ENCODE data around the gene PARVG.

Gene PARVG

DNA sequence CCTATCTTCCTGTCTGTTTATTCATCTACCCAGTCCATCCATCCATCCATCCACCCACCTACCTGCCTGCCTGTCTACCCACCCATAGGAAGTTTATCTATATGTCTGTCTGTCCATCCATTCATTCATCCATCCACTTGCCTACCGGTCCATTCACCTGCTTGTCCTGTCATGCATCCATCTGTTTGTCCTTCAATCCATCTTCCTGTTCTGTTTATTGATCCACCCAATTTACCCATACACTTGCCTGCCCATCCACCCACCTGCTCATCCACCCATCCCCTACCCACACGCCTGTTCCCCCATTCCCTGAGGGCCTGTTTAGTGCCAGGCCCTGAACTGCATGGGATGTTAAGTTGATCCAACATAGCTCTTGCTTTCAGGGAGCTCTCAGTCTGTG, 18.4 kb downstream of the PARVG start:
- TF ChIP-seq, protein P1, sequence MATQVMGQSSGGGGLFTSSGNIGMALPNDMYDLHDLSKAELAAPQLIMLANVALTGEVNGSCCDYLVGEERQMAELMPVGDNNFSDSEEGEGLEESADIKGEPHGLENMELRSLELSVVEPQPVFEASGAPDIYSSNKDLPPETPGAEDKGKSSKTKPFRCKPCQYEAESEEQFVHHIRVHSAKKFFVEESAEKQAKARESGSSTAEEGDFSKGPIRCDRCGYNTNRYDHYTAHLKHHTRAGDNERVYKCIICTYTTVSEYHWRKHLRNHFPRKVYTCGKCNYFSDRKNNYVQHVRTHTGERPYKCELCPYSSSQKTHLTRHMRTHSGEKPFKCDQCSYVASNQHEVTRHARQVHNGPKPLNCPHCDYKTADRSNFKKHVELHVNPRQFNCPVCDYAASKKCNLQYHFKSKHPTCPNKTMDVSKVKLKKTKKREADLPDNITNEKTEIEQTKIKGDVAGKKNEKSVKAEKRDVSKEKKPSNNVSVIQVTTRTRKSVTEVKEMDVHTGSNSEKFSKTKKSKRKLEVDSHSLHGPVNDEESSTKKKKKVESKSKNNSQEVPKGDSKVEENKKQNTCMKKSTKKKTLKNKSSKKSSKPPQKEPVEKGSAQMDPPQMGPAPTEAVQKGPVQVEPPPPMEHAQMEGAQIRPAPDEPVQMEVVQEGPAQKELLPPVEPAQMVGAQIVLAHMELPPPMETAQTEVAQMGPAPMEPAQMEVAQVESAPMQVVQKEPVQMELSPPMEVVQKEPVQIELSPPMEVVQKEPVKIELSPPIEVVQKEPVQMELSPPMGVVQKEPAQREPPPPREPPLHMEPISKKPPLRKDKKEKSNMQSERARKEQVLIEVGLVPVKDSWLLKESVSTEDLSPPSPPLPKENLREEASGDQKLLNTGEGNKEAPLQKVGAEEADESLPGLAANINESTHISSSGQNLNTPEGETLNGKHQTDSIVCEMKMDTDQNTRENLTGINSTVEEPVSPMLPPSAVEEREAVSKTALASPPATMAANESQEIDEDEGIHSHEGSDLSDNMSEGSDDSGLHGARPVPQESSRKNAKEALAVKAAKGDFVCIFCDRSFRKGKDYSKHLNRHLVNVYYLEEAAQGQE (IDR thresholded peaks at IDR 0.05; ENCODE audit: insufficient read depth in 1 of 2, low read depth in 2 of 2, low read length in 2 of 2) = no peak
- no peak for TF ChIP-seq TAF1 (IDR thresholded peaks at IDR 0.05; ENCODE audit: borderline replicate concordance, insufficient read depth, low read length)
- no peak for TF ChIP-seq FOXP2 (optimal IDR thresholded peaks at IDR 0.05; ENCODE audit: borderline replicate concordance, extremely low read depth, extremely low read length, insufficient read depth)
- no peak for TF ChIP-seq POLR2AphosphoS5 (IDR thresholded peaks at IDR 0.05; ENCODE audit: low read depth, low read length)
- no peak for TF ChIP-seq SIN3A (IDR thresholded peaks at IDR 0.05; ENCODE audit: borderline replicate concordance, insufficient read depth, low read length)

DNA sequence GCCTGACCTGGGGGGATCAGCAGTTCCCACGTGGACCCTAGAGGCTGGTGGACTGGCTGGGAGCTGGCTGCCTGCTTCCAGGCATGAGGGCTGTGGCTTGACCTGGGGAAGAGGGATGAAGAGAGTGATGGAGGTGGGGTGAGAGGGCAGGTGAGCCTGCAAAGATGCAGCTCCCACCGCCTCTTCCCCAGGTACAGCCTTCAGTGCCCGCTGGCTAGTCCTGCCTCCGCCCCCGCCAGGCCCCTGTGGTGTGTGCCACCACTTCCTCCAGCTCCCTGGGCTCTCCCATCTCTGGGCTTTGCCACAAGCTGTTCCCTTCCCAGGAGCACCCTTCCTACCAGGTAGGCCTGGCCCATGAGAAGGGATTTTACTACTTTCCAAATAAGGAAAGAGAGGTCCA, 19.1 kb downstream of the PARVG start:
- TF ChIP-seq TAF1 (IDR thresholded peaks at IDR 0.05; ENCODE audit: borderline replicate concordance, insufficient read depth, low read length) (no peak), SIN3A (IDR thresholded peaks at IDR 0.05; ENCODE audit: borderline replicate concordance, insufficient read depth, low read length) (no peak), POLR2AphosphoS5 (IDR thresholded peaks at IDR 0.05; ENCODE audit: low read depth, low read length) (no peak), FOXP2 (optimal IDR thresholded peaks at IDR 0.05; ENCODE audit: borderline replicate concordance, extremely low read depth, extremely low read length, insufficient read depth) (no peak)
- TF ChIP-seq, protein P1 (IDR thresholded peaks at IDR 0.05; ENCODE audit: insufficient read depth in 1 of 2, low read depth in 2 of 2, low read length in 2 of 2) = no peak

DNA sequence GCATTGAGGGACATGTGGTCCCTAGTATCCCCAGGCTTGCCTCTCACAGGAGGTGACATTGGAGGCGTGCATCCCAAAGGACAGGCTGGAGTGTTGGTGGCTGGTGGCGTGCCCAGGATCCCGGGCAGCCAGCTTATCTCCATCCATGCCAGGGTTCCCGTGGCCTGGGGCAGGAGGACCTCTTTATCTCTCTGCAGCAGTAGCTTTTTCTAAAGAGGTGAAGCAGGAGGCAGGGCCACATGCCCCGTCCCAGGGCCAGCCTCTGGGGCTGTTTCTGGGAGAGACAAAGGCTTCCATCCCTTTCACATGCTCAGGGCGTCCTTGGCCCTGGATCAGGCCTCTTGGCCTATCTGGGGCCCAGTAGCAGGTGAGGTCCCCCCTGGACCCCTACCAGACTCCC, 19.7 kb downstream of the PARVG start:
- TF ChIP-seq SIN3A (IDR thresholded peaks at IDR 0.05; ENCODE audit: borderline replicate concordance, insufficient read depth, low read length) = no peak
- no peak for TF ChIP-seq FOXP2 (optimal IDR thresholded peaks at IDR 0.05; ENCODE audit: borderline replicate concordance, extremely low read depth, extremely low read length, insufficient read depth)
- TF ChIP-seq, protein P1 (IDR thresholded peaks at IDR 0.05; ENCODE audit: insufficient read depth in 1 of 2, low read depth in 2 of 2, low read length in 2 of 2) = no peak
- TF ChIP-seq POLR2AphosphoS5 (IDR thresholded peaks at IDR 0.05; ENCODE audit: low read depth, low read length) = no peak
- no peak for TF ChIP-seq TAF1 (IDR thresholded peaks at IDR 0.05; ENCODE audit: borderline replicate concordance, insufficient read depth, low read length)

DNA sequence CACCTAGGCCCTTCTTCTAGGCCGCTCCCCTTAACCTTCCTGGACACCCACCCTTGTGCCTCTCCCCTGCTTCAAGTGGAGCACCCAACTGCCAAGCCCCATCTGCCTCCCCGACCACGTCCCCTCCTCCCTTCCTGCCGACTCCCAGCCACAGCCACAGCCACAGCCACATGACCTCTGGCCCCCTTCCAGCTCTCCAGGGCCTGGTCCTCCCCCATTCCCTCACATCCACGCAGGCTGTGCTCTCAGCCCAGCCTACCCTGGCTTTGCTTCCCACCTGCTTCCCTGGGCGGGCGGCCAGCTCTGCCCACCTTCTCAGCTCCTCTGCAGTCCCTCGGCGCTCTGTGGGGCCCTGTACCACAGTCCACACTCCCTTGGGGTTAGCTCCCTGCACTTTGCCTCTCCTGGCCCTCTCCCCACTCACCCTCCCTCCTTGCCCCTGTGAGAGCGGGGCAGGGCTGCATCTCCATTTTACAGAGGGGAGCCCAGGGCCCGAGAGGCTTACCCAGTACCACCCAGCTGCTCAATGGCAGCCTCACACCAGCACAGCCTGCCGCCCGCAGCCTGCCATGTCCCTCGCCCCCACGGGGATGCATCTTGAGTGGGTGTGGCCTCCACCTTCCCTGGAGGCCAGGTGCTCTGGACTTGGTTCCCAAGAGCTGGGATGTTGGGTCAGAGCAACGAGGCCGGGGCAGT, 20.3 kb downstream of the PARVG start:
- TF ChIP-seq SIN3A (IDR thresholded peaks at IDR 0.05; ENCODE audit: borderline replicate concordance, insufficient read depth, low read length) = no peak
- TF ChIP-seq, protein P1 (IDR thresholded peaks at IDR 0.05; ENCODE audit: insufficient read depth in 1 of 2, low read depth in 2 of 2, low read length in 2 of 2) = no peak
- TF ChIP-seq FOXP2 (optimal IDR thresholded peaks at IDR 0.05; ENCODE audit: borderline replicate concordance, extremely low read depth, extremely low read length, insufficient read depth) = no peak
- TF ChIP-seq TAF1 (IDR thresholded peaks at IDR 0.05; ENCODE audit: borderline replicate concordance, insufficient read depth, low read length) = no peak
- no peak for TF ChIP-seq POLR2AphosphoS5 (IDR thresholded peaks at IDR 0.05; ENCODE audit: low read depth, low read length)

Data from PFSK-1 (cell line).